ENCODE results near the gene KIF11.
"Not testable (repeated sequence)": the region's sequence is repeated elsewhere in the genome, so short reads cannot be mapped to it uniquely, and the experiment has no call there.

KIF11 gene

DNA sequence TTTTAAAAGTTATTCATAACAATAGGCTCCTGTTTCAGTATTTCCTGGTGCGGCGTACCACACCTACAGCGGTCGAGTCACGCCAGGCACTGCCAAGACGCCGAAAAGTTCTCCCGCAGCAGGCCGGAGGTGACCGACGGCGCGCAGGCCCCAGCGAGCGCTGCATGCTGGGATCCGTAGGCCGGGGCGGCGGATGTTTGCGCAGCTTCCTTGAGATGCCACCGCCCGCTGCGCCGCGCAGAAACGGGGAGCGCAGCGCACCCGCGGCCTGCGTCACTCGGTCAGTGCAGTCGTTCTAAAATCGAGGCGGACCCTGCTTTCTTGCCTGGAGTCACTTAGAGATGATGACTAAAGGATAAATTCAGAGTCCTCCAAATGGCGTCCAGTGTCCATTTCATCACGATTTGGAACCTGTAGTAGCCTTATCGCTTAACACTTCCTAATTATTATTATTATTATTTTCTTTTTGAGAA, 1.3 kb upstream of the KIF11 start:
- peak; percentile 19 for DNase-seq

DNA sequence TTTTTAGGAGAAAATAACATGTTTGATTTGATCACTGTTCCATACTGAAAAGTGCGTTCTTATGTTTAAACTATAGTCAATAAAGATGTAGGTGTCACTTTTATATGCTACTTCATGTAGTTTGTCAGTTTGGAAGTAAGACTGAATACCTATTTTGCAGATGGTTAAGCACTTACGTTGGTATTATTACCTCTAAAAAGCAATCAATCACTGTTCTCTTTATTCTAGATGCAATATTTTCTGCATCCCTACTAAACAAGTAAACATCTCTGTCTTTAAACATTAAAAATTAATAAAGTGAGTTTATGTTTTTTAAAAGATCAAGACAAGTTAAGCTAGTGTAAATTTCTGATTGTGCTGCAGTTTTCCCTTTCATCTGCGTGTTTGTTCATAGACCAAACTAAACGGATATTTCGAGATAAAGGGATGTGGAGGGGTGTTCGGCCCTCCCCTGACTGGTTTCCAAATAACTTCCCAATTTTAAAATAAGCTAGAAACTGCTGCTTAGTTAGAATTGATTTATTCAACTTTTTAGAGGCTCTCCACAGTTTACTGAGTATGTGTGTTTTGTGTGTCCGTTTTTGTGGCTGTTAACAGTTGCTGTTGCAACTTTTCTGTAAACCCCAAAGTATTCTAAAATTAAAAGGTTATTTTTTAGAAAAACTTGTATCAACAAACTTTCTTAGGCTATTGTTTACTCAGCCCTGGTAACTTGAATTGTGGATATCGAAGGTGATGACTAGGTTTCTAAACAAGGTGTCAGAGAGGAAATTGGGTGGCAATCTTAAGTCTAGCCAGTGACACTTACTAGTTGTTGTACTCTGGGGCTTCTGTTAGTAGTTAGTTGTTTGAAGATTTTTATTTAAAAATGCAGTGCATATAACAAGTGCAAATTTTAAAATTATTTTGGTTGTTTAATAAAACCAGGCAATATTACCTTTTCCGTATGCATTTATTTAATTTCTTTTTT, 974 bp downstream of the KIF11 start:
- DNase-seq: no peak

DNA sequence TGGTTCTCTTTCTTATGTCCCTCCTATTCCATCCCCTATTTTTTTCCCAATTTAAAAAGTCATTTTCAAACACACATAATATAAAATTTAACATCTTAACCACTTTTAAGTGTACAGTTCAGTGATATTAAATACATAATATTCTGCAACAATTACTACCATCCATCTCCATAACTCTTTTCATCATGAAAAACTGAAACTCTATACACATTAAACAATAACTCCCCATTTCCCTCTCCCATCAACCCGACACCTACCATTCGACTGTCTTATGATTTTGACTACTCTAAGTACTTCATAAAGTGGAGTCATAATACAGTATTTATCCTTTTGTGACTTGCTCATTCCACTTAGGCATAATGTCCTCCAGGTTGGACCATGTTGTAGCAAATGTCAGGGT, 2.6 kb downstream of the KIF11 start:
- DNase-seq: no peak

DNA sequence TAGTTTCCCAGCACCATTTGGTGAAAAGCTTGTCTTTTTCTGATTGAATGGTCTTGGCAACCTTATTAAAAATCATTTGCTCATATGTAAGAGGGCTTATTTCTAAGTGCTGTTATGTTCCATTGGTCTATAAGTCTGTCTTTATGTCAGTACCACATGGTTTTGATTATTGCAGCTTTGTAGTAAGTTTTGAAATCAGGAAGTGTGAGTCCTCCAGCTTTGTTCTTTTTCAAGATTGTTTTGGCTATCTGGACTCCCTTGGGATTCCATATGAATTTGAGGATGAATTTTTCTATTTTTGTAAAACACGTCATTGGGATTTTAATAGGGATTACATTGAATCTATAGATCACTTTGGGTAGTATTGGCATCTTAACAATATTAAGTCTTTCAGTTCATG, 5.4 kb downstream of the KIF11 start:
- DNase-seq: no peak

DNA sequence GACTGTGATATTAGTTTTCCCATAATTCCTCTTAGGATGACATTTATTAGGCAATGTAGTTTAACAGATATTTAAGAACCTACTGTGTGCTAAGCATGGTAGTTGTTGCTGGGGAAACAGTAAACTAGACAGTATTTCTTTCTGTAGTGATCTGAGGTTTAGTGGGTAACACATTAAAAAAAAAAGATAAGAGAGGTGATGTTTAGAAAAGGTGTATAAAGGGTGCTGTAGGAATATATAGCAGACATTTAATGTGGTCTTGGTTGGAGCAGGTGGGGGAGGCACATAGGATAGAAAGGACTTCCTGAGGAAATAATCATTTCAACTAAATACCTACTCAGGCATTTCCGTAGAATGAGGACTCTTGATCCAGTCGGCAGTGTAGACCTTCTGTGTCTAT, 11.9 kb downstream of the KIF11 start:
- DNase-seq: no peak

DNA sequence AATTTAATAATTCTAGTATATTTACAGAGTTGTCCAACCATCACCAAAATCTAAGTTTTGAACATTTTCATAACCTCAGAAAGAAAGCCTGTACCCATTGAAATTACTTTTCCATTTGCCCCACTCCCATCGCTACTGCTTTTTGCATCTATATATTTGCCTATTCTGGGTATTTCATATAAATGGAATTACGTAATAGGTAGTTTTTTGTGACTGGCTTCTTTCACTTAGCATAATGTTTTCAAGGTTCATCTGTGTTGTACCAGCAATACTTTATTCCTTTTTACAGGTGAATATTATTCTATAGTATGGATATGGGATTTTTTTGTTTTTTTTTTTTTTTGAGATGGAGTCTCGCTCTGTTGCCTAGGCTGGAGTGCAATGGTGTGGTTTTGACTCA, 22.6 kb downstream of the KIF11 start:
- no peak for DNase-seq

DNA sequence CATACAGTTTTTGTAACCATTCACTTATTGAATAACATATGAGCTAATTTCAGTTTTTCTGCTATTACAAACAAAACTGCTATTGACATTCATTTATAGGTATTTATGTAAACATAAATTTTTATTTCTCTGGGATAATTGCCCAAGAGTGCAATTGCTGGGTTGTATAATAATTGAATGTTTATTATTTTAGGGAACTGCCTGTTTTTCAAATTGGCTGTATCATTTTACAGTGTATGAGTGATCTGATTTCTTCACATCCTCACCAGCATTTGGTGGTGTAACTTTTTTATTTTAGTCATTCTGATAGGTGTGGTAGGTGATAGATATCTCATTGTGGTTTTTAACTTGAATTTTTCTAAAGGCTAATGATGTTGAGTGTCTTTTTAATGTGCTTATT, 26.4 kb downstream of the KIF11 start:
- no peak for DNase-seq

DNA sequence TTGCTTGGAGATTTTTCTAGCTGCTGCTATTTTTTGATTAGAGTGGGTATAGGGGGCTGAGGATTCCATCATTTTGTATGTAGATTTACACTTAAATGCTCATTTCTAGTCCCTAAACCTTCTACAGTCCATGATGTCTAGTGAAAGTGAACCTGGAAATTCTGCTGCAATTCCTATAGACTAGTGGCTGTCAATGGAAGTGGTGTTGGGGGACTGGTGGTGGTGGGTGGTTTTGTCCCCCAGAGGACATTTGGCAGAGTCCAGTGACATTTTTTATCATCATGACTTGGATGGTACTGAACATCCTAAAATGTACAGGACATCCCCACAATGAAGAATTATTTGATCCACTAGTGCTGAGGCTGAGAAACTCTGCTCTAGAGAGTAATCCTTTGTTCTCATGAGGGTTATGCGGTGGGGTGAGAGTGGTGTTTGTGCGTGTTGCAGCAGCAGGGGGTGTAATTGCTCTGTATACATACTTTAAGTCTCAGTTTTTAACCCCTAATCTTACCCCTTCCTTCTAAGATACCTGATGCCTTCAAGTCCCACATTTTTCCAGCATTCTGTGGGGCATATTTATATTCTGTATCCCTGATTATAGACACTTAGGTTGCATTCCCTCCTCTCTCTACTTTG, 35.0 kb downstream of the KIF11 start:
- no peak for DNase-seq

DNA sequence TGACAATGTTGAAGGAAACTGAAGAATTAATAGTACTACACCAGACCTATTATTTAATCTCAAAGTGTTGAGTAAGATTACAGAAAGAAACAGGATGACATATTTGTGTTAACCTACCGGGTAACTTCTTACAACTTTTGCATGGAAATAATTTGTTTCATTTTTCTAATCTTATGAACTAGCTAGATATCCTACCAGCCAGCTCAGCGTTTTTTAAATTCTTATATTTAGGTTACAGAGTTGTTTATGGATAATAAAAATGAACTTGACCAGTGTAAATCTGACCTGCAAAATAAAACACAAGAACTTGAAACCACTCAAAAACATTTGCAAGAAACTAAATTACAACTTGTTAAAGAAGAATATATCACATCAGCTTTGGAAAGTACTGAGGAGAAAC, 37.0 kb downstream of the KIF11 start:
- no peak for DNase-seq

DNA sequence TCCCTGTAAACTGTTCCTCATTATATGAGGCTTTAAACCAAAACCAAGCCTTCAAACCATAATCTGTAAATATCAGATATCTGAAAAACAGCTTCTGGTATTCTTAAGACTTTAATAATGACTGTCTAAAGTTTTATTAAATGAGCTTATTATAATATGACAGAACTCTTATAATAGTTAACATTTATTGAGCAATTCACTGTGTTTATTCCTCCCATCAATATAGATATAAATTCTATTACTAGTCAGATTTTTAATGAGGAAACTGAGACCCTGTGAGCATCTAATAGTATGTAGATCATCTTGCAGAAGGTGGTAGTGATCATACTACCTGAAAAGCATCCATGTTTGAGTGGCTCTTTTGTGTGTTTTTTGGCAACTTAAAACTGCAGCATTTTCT, 45.1 kb downstream of the KIF11 start:
- no peak for DNase-seq

DNA sequence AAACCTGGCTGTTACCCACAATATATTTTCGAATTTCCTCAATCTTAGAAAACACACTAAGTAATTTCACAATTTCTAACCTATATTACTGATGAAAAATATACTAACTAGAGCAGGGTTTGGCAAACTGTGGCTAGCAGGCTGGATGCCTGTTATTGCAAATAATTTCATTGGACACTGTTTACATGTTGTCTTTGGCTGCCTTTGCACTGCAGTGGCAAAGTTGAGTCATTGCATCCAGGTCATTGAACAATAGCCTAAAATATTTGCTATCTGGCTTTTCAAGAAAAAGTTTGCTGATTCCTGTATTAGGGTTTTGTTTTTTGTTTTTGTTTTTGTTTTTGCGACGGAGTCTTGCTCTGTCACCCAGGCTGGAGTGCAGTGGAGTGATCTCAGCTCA, 47.2 kb downstream of the KIF11 start:
- no peak for DNase-seq

DNA sequence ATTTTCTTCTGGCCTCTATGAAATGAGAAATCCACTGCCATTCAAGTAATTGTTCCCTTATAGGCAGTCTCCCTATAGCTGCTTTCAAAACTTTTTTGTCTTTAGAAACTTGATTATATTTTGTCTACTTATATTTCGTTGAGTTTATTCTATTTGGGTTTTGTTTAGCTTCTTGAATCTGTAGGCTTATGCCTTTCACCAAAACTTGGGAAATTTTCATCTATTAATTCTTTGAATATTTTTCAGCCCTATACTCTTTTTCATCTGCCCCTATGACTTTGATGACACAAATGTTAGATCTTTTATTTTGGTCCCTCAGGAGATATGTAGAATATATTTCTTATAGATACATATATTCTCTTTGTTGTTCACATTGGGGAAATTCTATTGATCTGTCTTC, 48.6 kb downstream of the KIF11 start:
- DNase-seq: no peak

DNA sequence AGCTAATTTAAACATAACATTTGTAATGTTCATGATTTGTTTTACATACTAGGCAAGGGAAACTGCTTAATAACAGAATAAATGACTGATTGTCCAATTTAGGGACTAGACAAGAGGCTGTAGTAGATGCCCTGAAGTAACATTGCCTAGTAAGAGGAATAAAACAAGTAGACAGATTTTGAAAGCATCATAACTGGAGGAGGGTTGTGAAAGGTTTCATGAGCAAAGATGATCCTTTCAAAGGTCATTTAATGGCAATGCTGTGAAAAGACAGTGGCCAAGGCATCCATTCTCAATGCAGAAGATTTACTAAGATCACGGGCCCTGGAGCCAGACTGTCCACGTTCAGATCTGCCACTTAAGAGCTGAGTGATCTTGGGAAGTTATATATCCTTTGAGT, 52.0 kb downstream of the KIF11 start:
- no peak for DNase-seq

DNA sequence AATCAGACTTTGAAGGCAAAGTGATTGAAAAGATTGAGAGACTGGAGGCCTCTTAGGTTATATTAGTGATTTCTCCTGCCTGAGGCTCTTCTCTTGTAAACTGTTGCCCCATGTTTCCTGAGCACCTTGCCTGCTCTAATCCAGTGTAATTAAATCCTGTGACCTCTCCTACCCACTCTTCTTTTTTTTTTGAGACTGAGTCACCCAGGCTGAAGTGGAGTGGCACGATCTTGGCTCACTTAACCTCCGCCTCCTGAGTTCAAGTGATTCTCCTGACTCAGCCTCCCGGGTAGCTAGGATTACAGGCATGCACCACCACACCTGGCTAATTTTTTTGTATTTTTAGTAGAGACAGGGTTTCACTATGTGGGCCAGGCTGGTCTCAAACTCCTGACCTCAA, 57.9 kb downstream of the KIF11 start:
- not testable (repeated sequence) for DNase-seq

DNA sequence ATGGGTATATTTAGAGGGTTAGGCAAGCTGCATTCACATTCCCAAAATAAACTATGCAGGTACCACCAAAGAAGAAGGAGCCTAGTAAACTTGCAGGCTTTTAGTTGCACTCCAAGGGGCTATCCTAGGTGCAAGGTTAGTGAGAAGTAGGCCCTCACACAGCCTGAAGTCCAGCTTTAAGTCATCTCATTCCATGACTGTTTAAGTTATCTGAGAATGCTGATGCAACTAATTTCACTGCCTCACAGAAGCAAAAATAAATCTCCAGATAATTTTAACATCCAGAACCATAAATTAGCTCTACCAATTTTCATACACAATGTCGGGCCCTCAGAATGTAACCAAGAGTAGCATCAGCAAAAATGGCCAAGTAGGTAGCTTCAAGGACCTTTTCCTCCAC, 62.5 kb downstream of the KIF11 start:
- DNase-seq: no peak

DNA sequence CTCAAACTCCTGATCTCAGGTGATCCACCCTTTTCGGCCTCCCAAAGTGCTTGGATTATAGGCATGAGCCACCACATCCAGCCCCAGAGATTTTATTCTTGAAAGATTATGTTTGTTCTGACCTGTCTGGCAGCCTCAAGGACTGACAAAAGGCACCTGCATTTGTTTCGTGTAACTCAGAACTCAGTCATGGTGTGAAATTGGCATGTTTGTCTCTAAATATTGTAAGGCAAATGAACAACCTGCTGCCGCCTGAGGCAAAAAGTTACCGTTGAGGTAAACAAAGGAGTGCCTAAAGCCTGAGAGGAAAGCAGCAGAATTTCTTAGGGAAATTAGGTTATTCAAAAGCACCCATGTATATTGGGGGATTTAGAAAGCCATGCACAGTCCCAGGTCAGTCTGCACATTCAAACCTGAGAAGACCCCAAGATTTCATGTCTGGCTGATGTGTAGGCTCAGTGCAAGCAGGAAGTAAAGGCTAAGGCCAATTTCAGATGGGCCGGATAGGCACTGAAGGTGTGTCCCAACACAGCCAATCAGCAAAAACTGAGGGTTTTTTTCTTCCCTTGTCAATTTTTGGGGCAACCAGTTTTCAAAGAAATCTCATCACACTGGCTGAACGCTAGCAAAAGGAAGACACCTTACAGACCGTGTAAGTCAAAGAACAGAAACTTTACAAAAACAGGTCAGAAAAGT, 63.5 kb downstream of the KIF11 start:
- no peak for DNase-seq

DNA sequence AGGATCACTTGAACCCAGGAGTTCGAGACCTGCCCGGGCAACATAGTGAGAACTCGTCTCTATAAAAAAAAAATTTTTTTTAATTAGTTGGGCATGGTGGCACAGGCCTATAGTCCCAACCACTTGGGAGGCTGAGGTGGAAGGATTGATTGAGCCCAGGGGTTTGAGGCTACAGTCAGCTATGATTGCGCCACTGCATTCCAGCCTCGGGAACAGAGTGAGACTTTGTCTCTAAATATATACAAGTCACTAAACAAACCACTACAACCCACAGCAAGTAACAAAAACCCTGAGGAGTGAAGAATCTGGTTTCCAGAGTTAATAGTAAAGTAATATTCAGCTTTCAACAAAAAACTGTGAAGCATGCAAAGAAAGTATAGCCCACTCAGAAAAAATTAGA, 64.1 kb downstream of the KIF11 start:
- DNase-seq: no peak

DNA sequence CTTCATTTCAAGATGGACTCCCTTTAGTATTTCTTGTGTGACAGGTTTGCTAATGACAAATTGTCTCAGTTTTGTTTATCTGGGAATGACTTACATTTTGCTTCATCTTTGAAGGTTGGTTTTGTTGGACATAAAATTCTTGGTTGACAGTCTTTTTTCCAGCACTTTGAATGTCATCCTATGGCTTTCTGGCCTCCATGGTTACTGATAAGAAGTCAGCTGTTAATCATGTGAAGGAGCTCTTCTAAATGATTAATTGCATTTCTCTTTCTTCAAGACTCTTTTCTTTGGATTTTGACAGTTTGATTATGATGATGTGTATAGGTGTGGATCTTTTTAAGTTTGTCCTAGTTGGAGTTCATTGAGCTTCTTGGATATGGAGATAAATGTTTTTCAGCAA, 69.9 kb downstream of the KIF11 start:
- no peak for DNase-seq

DNA sequence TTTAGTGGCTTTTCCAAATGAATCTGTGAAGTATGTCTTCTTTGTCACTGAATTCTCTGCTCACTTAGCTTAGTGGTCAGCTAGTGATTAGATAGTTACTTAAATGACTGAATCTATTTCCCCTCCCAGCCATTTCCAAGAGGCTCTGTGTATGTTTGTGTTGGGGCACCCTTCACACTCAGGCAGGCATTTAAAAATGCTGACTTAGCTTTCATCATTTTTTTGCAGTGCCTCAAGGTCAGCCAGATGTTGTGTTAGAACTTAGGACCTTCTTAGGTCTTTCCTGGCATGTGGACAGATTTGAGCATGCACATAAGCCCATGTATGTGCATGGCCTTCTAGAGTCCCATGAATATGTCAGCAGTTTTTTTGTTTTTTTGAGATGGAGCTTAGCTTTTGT, 71.4 kb downstream of the KIF11 start:
- no peak for DNase-seq

DNA sequence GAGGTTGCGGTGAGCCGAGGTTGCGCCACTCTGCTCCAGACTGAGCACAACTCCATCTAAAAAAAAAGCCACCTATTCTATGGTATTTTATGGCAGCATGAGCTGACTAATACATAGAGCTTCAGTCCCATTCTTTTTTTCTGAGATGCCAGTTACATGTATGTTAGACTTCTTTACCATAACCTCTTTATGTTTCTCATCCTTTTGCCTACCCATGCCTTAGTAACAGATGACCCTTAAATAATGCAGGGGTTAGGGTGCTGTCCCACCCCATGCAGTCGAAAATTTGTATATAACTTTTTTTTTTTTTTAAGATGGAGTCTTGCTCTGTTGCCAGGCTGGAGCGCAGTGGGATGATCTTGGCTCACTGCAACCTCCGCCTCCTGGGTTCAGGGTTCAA, 74.1 kb downstream of the KIF11 start:
- no peak for DNase-seq

DNA sequence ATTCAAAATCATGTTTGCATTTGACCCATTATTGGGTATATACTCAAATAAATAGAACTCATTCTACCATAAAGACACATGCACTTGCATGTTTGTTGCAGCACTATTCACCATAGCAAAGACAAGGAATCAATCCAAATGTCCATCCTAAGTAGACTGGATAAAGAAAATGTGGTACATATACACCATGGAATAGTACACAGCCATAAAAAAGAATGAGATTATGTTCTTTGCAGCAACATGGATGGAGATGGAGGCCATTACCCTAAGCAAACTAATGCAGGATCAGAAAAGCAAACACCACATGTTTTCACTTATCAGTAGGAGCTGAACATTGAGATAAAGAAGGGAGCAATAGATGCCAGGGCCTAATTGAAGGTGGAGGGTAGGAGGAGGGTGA, 84.8 kb downstream of the KIF11 start:
- DNase-seq: no peak

DNA sequence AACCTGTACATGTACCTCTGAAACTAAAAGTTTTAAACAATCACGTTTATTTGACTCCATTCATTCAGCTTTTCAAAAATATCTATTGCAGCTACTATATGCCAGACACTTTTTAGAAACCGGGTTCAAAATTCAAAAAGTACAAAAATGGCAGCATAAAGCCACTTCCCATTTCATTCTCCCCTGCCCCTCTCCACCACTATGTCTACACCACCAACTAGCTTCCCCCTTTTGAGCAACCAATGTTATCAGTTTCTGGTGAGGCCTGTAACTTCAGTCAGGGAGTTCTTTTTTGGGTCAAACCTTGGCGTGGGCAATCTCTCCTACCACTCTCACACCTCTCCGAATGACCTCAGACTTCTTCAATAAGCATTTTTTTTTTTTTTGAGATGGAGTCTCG, 85.3 kb downstream of the KIF11 start:
- no peak for DNase-seq

DNA sequence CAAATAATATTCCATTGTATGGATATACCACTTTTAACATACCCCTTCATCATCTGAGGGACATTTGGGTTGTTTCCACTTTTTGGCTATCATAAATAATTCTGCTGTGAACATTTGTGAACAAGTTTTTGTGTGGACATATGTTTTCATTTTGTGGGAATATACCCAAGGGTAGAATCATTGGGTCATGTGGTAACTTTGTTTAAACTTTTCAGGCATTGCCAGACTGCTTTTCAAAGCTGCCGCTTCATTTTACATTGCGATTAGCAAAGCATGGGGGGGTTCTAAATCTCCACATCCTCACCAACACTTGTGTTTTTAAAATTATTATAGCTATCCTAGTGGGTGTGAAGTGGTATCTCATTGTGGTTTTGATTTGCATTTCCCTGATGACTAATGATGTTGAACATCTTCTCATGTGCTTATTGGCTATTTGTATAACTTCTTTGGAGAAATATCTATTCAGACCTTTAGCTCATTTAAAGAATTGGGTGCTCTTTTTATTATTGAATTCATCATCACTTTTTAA, 88.4 kb downstream of the KIF11 start:
- no peak for DNase-seq

DNA sequence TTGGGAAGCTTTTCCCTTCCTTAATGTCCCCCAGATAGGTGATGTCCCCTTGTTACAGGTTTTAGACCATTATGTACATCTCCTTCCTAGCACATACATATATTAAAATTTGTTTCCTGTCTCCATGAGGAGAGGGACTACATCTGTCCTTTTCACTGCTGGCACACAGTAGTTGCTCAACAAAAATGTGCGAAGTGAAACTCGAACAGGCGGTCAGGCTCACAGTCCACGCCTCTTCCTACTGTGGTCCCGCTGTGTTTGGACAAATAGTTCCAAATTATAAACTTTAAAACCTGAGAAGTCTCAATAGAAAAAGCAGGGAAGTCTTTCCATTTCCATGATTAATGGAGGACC, 95.6 kb downstream of the KIF11 start:
- no peak for DNase-seq
